AG04450 (cell line): ENCODE measurements around the gene PA2G4. TPM values are rescaled to one million over a fixed set of nuclear protein-coding genes. Genes with fewer than 3 reads are reported as not detected.
"Not testable (repeated sequence)": the region's sequence is repeated elsewhere in the genome, so short reads cannot be mapped to it uniquely, and the experiment has no call there.

Source experiments
- CTCF ChIA-PET: fragments of 300-600, 350-600 bp; formaldehyde crosslinking; extraction: SDS; loops from one replicate; lab custom pipeline; 2022; ENCODE audit warnings: antibody characterized with exemption, inconsistent platforms; lab: Charles Lee
- POLR2A ChIA-PET: fragments of 350-600 bp; formaldehyde crosslinking; extraction: SDS; loops from one replicate; lab custom pipeline; 2021; ENCODE audit warnings: antibody characterized with exemption, inconsistent platforms; lab: Yijun Ruan, JAX
- DNase-seq: peaks from one replicate; pipeline ENCODE4 v3.0.0-alpha.2; 2011; ENCODE audit warnings: low read depth, low spot score
- H3K27ac ChIP-seq: one replicate; pipeline ENCODE4 v1.5.1; 2012; ENCODE audit warnings: low read depth, low read length, control low read depth
- H3K27me3 ChIP-seq: one replicate; pipeline ENCODE4 v1.6.0; 2012; ENCODE audit warnings: low read length; ENCODE audit not compliant: control insufficient read depth, insufficient read depth
- H3K4me3 ChIP-seq: 2 replicates; pipeline ENCODE4 v1.5.1; 2011; ENCODE audit warnings: mild to moderate bottlenecking, low read depth, low read length, control low read depth
- H3K9me3 ChIP-seq: 2 replicates; pipeline ENCODE4 v1.5.1; 2012; ENCODE audit warnings: low read length; ENCODE audit not compliant: control insufficient read depth, insufficient read depth
- polyA plus RNA-seq: library from polyadenylated mRNA; depleted of rRNA; stranded (reverse); fragments of >200 nt; gene quantifications from 2 replicates; pipeline ENCODE4 v1.2.3, GENCODE V29; 2011
- TF ChIP-seq, protein P1 (sequence below): IDR thresholded peaks from 2 replicates; pipeline ENCODE4 v1.5.1; 2011; ENCODE audit warnings: low read depth, low read length, control low read depth, inconsistent platforms

The PA2G4 gene
- polyA plus RNA-seq, 1 experiment, result 223 TPM

DNA sequence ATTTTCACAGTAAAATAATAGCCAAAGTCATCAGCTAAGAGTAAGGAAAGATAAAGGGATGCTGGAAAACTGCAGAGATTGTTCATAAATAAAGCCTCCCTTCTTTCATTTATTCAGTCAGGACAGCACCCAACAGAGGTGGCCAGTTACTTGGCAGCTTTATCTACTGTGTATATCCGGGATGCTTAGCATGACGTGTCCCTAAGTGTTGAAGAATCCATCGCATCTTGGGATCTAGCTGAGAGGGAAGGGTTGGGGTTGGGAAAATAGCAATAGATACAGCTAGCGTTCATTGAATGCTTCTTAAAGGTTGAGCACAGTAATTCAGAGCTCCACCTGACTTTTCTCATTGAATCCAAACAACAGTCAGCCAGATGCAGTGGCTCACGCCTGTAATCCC lies 30.0 kb upstream of the PA2G4 start:
- no peak overlapping the region for H3K27ac ChIP-seq
- TF ChIP-seq, protein P1, sequence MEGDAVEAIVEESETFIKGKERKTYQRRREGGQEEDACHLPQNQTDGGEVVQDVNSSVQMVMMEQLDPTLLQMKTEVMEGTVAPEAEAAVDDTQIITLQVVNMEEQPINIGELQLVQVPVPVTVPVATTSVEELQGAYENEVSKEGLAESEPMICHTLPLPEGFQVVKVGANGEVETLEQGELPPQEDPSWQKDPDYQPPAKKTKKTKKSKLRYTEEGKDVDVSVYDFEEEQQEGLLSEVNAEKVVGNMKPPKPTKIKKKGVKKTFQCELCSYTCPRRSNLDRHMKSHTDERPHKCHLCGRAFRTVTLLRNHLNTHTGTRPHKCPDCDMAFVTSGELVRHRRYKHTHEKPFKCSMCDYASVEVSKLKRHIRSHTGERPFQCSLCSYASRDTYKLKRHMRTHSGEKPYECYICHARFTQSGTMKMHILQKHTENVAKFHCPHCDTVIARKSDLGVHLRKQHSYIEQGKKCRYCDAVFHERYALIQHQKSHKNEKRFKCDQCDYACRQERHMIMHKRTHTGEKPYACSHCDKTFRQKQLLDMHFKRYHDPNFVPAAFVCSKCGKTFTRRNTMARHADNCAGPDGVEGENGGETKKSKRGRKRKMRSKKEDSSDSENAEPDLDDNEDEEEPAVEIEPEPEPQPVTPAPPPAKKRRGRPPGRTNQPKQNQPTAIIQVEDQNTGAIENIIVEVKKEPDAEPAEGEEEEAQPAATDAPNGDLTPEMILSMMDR, result no peak
- H3K27me3 ChIP-seq, result no peaks in the 10 kb centered on the region
- ChIA-PET POLR2A (interaction anchor here (0.6 to 1.0 kb wide), 2 partner anchors 30 to 44 kb away, joined by 3 read pairs; partner anchors contain the start of genes PA2G4 and ZC3H10), CTCF (interaction anchor here (0.6 to 1.1 kb wide), 2 partner anchors 27 to 140 kb away, joined by 5 read pairs; no protein-coding TSS in a partner anchor)
- DNase-seq, result no peak
- no peak overlapping the region for H3K4me3 ChIP-seq
- H3K9me3 ChIP-seq, result no peaks in the 10 kb centered on the region

DNA sequence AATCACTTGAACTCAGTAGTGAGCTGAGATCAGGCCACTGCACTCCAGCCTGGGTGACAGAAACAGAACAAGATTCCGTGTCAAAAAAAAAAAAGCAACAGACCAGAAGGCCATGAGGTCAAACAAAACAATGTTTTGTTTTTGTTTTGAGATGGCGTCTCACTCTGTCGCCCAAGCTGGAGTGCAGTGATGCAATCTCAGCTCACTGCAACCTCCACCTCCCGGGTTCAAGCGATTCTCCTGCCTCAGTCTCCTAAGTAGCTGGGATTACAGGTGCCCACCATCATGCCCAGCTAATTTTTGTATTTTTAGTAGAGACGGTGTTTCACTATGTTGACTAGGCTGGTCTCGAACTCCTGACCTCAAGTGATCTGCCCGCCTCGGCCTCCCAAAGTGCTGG lies 26.4 kb upstream of the PA2G4 start:
- POLR2A ChIA-PET, result not testable (repeated sequence)
- CTCF ChIA-PET, result interaction anchor here (0.6 to 1.5 kb wide), 3 partner anchors 8 to 81 kb away, joined by 3 read pairs; partner anchors contain the start of gene SUOX

DNA sequence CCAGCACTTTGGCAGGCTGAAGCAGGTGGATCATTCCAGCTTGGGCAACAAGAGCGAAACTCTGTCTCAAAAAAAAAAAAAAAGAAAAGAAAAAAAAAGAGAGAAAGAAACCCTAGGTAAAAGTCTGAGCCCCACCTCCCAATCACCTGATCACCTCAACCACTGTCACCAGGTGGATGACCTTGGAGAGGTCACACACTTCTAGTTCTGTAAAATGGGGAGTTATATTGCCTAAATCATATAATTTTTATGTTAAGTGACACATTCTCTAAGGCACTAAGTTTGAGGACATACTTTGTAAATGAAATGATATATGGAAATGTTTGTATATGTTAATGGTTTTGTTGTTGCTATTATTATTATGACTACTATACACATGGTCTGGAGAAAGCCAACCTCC lies 25.9 kb upstream of the PA2G4 start:
- H3K27me3 ChIP-seq, result peaks cover 31% of the 10 kb centered on the region
- POLR2A ChIA-PET, result interaction anchor here (3.6 kb wide), 1 partner anchor 26 kb away, joined by 19 read pairs; the partner anchor contains the start of gene PA2G4
- H3K27ac ChIP-seq, result no peak overlapping the region
- H3K4me3 ChIP-seq, result no peak overlapping the region
- CTCF ChIA-PET, result interaction anchor here (0.6 to 1.5 kb wide), 3 partner anchors 80 to 340 kb away, joined by 3 read pairs; partner anchors contain the start of gene SUOX
- H3K9me3 ChIP-seq, result no peaks in the 10 kb centered on the region; the same call in 1 of the 2 replicates
- TF ChIP-seq, protein P1, result no peak
- no peak for DNase-seq

More for the DNA sequence above, 26.4 kb upstream of the PA2G4 start:
- H3K4me3 ChIP-seq, DNase-seq, H3K9me3 ChIP-seq, H3K27ac ChIP-seq: not testable (repeated sequence)
- H3K27me3 ChIP-seq, result peaks cover 27% of the 10 kb centered on the region

DNA sequence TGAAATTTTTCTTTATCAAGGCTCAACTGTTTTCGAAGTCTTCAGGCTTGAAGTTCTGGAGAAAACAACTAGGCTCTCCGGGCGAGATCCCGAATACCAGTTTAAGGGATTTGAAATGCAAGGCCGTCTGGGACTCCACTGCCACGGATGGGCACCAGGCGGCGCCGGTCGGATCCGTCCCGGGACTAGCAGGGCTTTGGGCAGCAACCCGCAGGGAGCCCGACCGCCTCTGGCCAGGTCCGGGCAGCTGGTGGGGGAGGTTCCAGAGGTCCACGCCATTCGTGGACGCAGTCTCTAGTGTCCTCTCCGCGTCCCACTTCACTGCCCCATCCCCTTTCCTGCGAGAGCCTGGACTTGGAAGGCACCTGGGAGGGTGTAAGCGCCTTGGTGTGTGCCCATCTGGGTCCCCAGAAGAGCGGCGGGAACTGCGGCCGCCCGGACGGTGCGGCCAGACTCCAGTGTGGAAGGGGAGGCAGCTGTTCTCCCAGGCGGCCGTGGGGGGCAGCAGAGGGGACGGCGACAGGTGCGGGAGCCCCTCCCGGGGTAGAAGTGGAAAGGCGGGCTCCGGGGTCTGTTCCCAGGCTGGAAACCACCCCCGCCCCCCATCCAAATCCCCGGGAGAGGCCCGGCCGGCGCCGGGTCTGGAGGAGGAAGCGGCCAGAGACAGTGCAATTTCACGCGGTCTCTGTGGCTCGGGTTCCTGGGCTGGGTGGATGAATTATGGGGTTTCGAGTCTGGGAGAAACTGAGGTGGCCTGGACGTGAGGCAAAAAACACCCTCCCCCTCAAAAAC lies 25.2 kb upstream of the PA2G4 start:
- peaks cover 37% of the 10 kb centered on the region for H3K27me3 ChIP-seq
- no peak overlapping the region for H3K27ac ChIP-seq
- CTCF ChIA-PET, result interaction anchor here (0.9 to 2.2 kb wide), 8 partner anchors 11 to 341 kb away, joined by 3 to 7 read pairs (median 4); partner anchors contain the start of gene SUOX
- TF ChIP-seq, protein P1, result peak; percentile 80
- DNase-seq, result peak; percentile 44
- H3K9me3 ChIP-seq, result no peaks in the 10 kb centered on the region; the same call in 1 of the 2 replicates
- H3K4me3 ChIP-seq, result peak overlapping the region; percentile 69
- POLR2A ChIA-PET, result interaction anchor here (0.5 to 3.6 kb wide), 2 partner anchors 25 to 566 kb away, joined by 3 to 19 read pairs; partner anchors contain the start of gene PA2G4

DNA sequence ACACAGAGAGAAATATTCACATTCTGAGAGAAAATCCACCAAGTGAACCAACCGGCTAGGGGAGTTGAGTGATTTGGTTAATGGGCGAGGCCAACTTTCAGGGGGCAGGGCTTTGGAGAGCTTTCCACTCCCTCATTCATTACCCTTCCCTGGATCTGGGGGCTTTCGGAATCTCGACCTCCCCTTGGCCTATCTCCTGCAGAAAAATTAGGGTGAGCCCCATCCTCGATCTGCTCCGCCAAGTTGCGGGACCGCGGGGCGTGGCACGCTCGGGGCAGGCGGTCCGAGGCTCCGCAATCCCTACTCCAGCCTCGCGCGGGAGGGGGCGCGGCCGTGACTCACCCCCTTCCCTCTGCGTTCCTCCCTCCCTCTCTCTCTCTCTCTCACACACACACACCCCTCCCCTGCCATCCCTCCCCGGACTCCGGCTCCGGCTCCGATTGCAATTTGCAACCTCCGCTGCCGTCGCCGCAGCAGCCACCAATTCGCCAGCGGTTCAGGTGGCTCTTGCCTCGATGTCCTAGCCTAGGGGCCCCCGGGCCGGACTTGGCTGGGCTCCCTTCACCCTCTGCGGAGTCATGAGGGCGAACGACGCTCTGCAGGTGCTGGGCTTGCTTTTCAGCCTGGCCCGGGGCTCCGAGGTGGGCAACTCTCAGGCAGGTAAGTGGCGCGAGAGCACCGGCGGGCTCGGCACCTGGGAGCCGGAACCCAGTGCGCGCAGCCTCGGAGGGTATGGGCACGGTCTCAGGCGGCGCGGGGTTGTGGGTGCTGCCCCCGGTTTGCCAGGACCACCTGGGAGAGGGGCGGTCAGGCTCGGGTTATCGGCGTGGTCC lies 24.4 kb upstream of the PA2G4 start, which contains the start of gene ERBB3:
TSS of gene ERBB3 (plus strand) at position 443 of the 833 bp plus-strand sequence. CDS start at position 579, 136 bp downstream.
- H3K27ac ChIP-seq, result no peak within 1 kb of the TSS
- CTCF ChIA-PET, result interaction anchor here (0.6 to 2.2 kb wide), 8 partner anchors 10 to 342 kb away, joined by 3 to 7 read pairs (median 4); no protein-coding TSS in a partner anchor

More for the DNA sequence above, 24.4 kb upstream of the PA2G4 start, which contains the start of gene ERBB3:
- Histone ChIP-seq H3K27me3 (peaks cover 37% of the 10 kb centered on the region), H3K4me3 (peak within 1 kb of the TSS; percentile 69), H3K9me3 (no peaks in the 10 kb centered on the region; the same call in 1 of the 2 replicates)
- TF ChIP-seq, protein P1, result no peak
- POLR2A ChIA-PET, result interaction anchor here (3.6 kb wide), 1 partner anchor 25 kb away, joined by 19 read pairs; the partner anchor contains the start of gene PA2G4
- DNase-seq, result peak; percentile 42
